ENCODE data around the gene CDH23. TPM values are rescaled to one million over a fixed set of nuclear protein-coding genes. Genes with fewer than 3 reads are reported as not detected.

CDH23 gene
- total RNA-seq, 4 donors from 2014 or later, result 2.9 to 16.1 (median 5.9) TPM

GRCh38 chr10:71824333-71824732 lies 427.6 kb downstream of the CDH23 start:
- no peaks in the 10 kb centered on the region for H3K9me3 ChIP-seq
- no peaks in the 10 kb centered on the region for H3K4me1 ChIP-seq
- H3K36me3 ChIP-seq, result peaks cover 0 to 90% (median 39%) of the 10 kb centered on the region in 4 donors
- in situ Hi-C loops (cut with MboI; ENCODE audit: low pct_ligation_motif_present in 1 of 4, low pct_unique_long_range_greater_than_20kb in 1 of 4, low sequenced_read_pairs in 3 of 4) (loop anchor here (25.0 kb wide), 3 partner anchors 112 to 512 kb away; partner anchors contain the start of genes CDH23 (in 3 of the 4), C10orf105 (in 1 of the 4) and SLC29A3 (in 1 of the 4)), intact Hi-C loops (cut with DNase I; ENCODE audit: low total_unique reads) (no loop called here)
- H3K4me3 ChIP-seq, result no peak overlapping the region
- H3K27me3 ChIP-seq, result no peaks in the 10 kb centered on the region
- H3K27ac ChIP-seq, result no peak overlapping the region
- no peak for DNase-seq
- no peak for TF ChIP-seq POLR2AphosphoS5 (IDR thresholded peaks at IDR 0.05)
- TF ChIP-seq EP300 (IDR thresholded peaks at IDR 0.05; ENCODE audit: low read depth), result no peak
- TF ChIP-seq, protein P1, sequence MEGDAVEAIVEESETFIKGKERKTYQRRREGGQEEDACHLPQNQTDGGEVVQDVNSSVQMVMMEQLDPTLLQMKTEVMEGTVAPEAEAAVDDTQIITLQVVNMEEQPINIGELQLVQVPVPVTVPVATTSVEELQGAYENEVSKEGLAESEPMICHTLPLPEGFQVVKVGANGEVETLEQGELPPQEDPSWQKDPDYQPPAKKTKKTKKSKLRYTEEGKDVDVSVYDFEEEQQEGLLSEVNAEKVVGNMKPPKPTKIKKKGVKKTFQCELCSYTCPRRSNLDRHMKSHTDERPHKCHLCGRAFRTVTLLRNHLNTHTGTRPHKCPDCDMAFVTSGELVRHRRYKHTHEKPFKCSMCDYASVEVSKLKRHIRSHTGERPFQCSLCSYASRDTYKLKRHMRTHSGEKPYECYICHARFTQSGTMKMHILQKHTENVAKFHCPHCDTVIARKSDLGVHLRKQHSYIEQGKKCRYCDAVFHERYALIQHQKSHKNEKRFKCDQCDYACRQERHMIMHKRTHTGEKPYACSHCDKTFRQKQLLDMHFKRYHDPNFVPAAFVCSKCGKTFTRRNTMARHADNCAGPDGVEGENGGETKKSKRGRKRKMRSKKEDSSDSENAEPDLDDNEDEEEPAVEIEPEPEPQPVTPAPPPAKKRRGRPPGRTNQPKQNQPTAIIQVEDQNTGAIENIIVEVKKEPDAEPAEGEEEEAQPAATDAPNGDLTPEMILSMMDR (IDR thresholded peaks at IDR 0.05), result no peak
- no peak for TF ChIP-seq POLR2A (IDR thresholded peaks at IDR 0.05)
- 88 to 100% methylated on average over 3 of the region's 3 CpGs for WGBS, 2 donors (ENCODE audit: low coverage in 1 of 2)

- no peak for TF ChIP-seq POLR2AphosphoS5 (IDR thresholded peaks at IDR 0.05)
- TF ChIP-seq, protein P1 (IDR thresholded peaks at IDR 0.05), result no peak
- TF ChIP-seq POLR2A (IDR thresholded peaks at IDR 0.05), result no peak
- TF ChIP-seq EP300 (IDR thresholded peaks at IDR 0.05; ENCODE audit: low read depth), result no peak
- H3K9me3 ChIP-seq, result no peaks in the 10 kb centered on the region
- H3K27ac ChIP-seq, result no peak overlapping the region
- no peaks in the 10 kb centered on the region for H3K27me3 ChIP-seq
- WGBS, 2 donors (ENCODE audit: low coverage in 1 of 2), result 80 to 84% methylated on average over 1 to 11 of the region's 11 CpGs
- H3K36me3 ChIP-seq, result peaks cover 0 to 90% (median 37%) of the 10 kb centered on the region in 4 donors
- intact Hi-C loops (cut with DNase I; ENCODE audit: low total_unique reads) (loop anchor here (5.0 kb wide), 1 partner anchor 1067 kb away; the partner anchor contains the start of gene OIT3), in situ Hi-C loops (cut with MboI; ENCODE audit: low pct_ligation_motif_present in 1 of 4, low pct_unique_long_range_greater_than_20kb in 1 of 4, low sequenced_read_pairs in 3 of 4) (no loop called here)
- no peak for DNase-seq
- no peaks in the 10 kb centered on the region for H3K4me1 ChIP-seq
- no peak overlapping the region for H3K4me3 ChIP-seq
Measured at GRCh38 chr10:71825217-71825616, 428.5 kb downstream of the CDH23 start.

DNA sequence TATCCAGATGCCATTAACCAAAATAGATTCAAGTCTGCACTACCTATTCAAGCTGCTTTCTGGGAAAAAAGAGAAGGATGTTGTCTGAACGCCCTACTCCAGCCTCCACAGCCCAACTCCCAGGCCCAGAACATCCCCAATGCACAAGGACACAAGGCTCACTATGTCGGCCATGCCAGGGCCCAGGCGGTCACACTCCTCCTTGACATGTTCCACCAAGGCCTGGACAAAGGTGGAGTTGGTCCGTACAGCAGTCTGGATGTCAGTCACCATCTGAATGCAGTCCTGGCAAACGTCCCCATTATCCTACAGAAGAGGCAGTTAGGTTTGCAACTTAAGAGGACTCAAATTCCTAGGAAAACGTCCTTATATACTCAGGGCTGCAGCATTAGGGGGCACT lies 431.1 kb downstream of the CDH23 start:
- TF ChIP-seq, protein P1 (IDR thresholded peaks at IDR 0.05), result no peak
- TF ChIP-seq EP300 (IDR thresholded peaks at IDR 0.05; ENCODE audit: low read depth), result no peak
- no peak for TF ChIP-seq POLR2AphosphoS5 (IDR thresholded peaks at IDR 0.05)
- TF ChIP-seq POLR2A (IDR thresholded peaks at IDR 0.05), result no peak
- Histone ChIP-seq H3K27ac (no peak overlapping the region), H3K9me3 (no peaks in the 10 kb centered on the region), H3K36me3 (peaks cover 0 to 82% (median 39%) of the 10 kb centered on the region in 4 donors), H3K4me3 (no peak overlapping the region), H3K4me1 (peaks cover 0 to 5% (median 0%) of the 10 kb centered on the region in 4 donors), H3K27me3 (no peaks in the 10 kb centered on the region)
- in situ Hi-C loops (cut with MboI; ENCODE audit: low pct_ligation_motif_present in 1 of 4, low pct_unique_long_range_greater_than_20kb in 1 of 4, low sequenced_read_pairs in 3 of 4) (no loop called here), intact Hi-C loops (cut with DNase I; ENCODE audit: low total_unique reads) (loop anchor here (5.0 kb wide), 1 partner anchor 1064 kb away; the partner anchor contains the start of gene OIT3)
- WGBS, 2 donors (ENCODE audit: low coverage in 1 of 2), result 76 to 100% methylated on average over 1 to 6 of the region's 6 CpGs
- no peak for DNase-seq

DNA sequence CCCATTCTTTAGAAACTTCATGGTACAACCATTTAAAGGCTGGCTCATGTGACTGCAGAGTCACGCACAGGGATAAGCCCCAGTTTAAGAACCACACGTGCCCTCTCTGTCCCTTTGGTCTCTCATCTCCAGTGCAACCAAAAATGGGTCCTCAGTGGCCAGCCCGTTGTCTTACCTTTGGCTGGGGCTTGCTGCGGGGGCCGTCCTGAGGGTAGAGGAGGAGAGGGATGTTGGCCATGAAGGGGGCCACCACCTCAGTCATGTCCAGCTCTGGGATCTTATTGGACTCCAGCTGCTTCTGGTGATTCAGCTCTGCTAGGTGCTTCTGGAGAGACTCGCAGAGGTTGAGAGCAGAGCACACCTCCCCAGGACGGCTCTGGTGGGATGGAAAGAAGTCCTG lies 432.0 kb downstream of the CDH23 start:
- DNase-seq, result no peak
- no peak overlapping the region for H3K4me3 ChIP-seq
- intact Hi-C loops (cut with DNase I; ENCODE audit: low total_unique reads), result loop anchor here (5.0 kb wide), 1 partner anchor 1064 kb away; the partner anchor contains the start of gene OIT3
- in situ Hi-C loops (cut with MboI; ENCODE audit: low pct_ligation_motif_present in 1 of 4, low pct_unique_long_range_greater_than_20kb in 1 of 4, low sequenced_read_pairs in 3 of 4), result no loop called here
- no peaks in the 10 kb centered on the region for H3K27me3 ChIP-seq
- H3K4me1 ChIP-seq, result peaks cover 0 to 12% (median 0%) of the 10 kb centered on the region in 4 donors
- no peak overlapping the region for H3K27ac ChIP-seq
- TF ChIP-seq EP300 (IDR thresholded peaks at IDR 0.05; ENCODE audit: low read depth) (no peak), POLR2AphosphoS5 (IDR thresholded peaks at IDR 0.05) (no peak), POLR2A (IDR thresholded peaks at IDR 0.05) (no peak)
- TF ChIP-seq, protein P1 (IDR thresholded peaks at IDR 0.05), result no peak
- 74 to 94% methylated on average over 3 to 7 of the region's 7 CpGs for WGBS, 2 donors (ENCODE audit: low coverage in 1 of 2)
- no peaks in the 10 kb centered on the region for H3K9me3 ChIP-seq
- peaks cover 0 to 76% (median 37%) of the 10 kb centered on the region in 4 donors for H3K36me3 ChIP-seq

Measured in transverse colon (tissue), 4 donors.